ENCODE results near the gene ADRA1B.
A peak's percentile ranks its signal among the peaks of the same experiment; 100 is the strongest.
"Not testable (repeated sequence)": the region's sequence is repeated elsewhere in the genome, so short reads cannot be mapped to it uniquely, and the experiment has no call there.

ADRA1B gene

GRCh38 chr5:159971931-159972461 is 55.7 kb downstream of the ADRA1B start:
- no peak for DNase-seq

GRCh38 chr5:159972538-159973362 is 56.5 kb downstream of the ADRA1B start:
- no peak for DNase-seq

- no peak for DNase-seq
These were observed 59.3 kb downstream of the ADRA1B start for GRCh38 chr5:159975462-159976019.

GRCh38 chr5:159976921-159977320 is 60.6 kb downstream of the ADRA1B start:
- no peak for DNase-seq

- DNase-seq, result no peak
These were observed 62.1 kb downstream of the ADRA1B start for GRCh38 chr5:159978358-159978757.

- no peak for DNase-seq
These were observed 66.3 kb downstream of the ADRA1B start for GRCh38 chr5:159982421-159983173.

GRCh38 chr5:159987031-159987674 is 70.9 kb downstream of the ADRA1B start:
- DNase-seq, result peak; percentile 67

- no peak for DNase-seq
These were observed 74.2 kb downstream of the ADRA1B start for GRCh38 chr5:159990506-159990905.

GRCh38 chr5:159992566-159992965 is 76.3 kb downstream of the ADRA1B start:
- DNase-seq, result no peak

- no peak for DNase-seq
These were observed 76.9 kb downstream of the ADRA1B start for GRCh38 chr5:159993194-159993593.

- no peak for DNase-seq
These were observed 79.6 kb downstream of the ADRA1B start for GRCh38 chr5:159995907-159996306.

GRCh38 chr5:160001457-160001856 is 85.2 kb downstream of the ADRA1B start:
- DNase-seq, result no peak

GRCh38 chr5:160007514-160007913 is 91.2 kb downstream of the ADRA1B start:
- no peak for DNase-seq

GRCh38 chr5:160008529-160008876 is 92.2 kb downstream of the ADRA1B start:
- not testable (repeated sequence) for DNase-seq

- DNase-seq, result peak; percentile 82
These were observed 92.8 kb downstream of the ADRA1B start, which contains the start of gene TTC1 for GRCh38 chr5:160008877-160009590. TSS of gene TTC1 (plus strand) at chr5:160009139. CDS start at chr5:160010529, 1,390 bp downstream.

- no peak for DNase-seq
These were observed 93.3 kb downstream of the ADRA1B start for GRCh38 chr5:160009591-160009989.

- no peak for DNase-seq
These were observed 95.2 kb downstream of the ADRA1B start for GRCh38 chr5:160011471-160011870.

- not testable (repeated sequence) for DNase-seq
These were observed 97.9 kb downstream of the ADRA1B start for GRCh38 chr5:160014197-160014596.

GRCh38 chr5:160018945-160019625 is 102.8 kb downstream of the ADRA1B start:
- DNase-seq, result no peak

- no peak for DNase-seq
These were observed 104.0 kb downstream of the ADRA1B start for GRCh38 chr5:160020266-160020770.

- no peak for DNase-seq
These were observed 104.7 kb downstream of the ADRA1B start for GRCh38 chr5:160020964-160021363.
